Suprapubic skin (tissue), 4 donors: ENCODE results near the gene ERVV-1.

Experiments
- CTCF ChIP-seq, 2 donors: fragments of 200-600 bp in 1 of 2; fragments of 450-650 bp in 1 of 2; sonication (generic) in 1 of 2; IDR thresholded peaks; one replicate each; pipeline ENCODE4 v1.5.1; 2016 to 2019; ENCODE audit warnings: antibody characterized with exemption in 2 of 2, mild to moderate bottlenecking in 1 of 2, moderate library complexity in 1 of 2
- EP300 ChIP-seq: sonication (generic); formaldehyde crosslinking; IDR thresholded peaks from one replicate; pipeline ENCODE4 v1.6.1; 2017; ENCODE audit warnings: antibody characterized with exemption
- POLR2A ChIP-seq, 2 donors: fragments of 450-650 bp; IDR thresholded peaks; one replicate each; pipeline ENCODE4 v1.6.1; 2017; ENCODE audit warnings: antibody characterized with exemption in 2 of 2, mild to moderate bottlenecking in 2 of 2, moderate library complexity in 2 of 2
- POLR2AphosphoS5 ChIP-seq, 3 donors: sonication (generic); formaldehyde crosslinking; IDR thresholded peaks; one replicate each; pipeline ENCODE4 v1.6.1; 2017; ENCODE audit warnings: antibody characterized with exemption in 3 of 3

GRCh38 chr19:53013621-53014020, at the start of gene ERVV-1:
- TF ChIP-seq POLR2AphosphoS5 (IDR thresholded peaks at IDR 0.05) (no peak), CTCF (IDR thresholded peaks at IDR 0.05) (no peak), POLR2A (IDR thresholded peaks at IDR 0.05) (no peak), EP300 (no peak)
